GM19455 (cell line): ENCODE measurements around the gene GNPAT.
A peak's percentile ranks its signal among the peaks of the same experiment; 100 is the strongest.
"Not testable (repeated sequence)": the region's sequence is repeated elsewhere in the genome, so short reads cannot be mapped to it uniquely, and the experiment has no call there.

Experiments
- ATAC-seq: cut with Tn5 transposase; IDR thresholded peaks from one replicate; pipeline ENCODE4 v1.9.1; 2021; ENCODE audit not compliant: unreplicated experiment

GNPAT gene

DNA sequence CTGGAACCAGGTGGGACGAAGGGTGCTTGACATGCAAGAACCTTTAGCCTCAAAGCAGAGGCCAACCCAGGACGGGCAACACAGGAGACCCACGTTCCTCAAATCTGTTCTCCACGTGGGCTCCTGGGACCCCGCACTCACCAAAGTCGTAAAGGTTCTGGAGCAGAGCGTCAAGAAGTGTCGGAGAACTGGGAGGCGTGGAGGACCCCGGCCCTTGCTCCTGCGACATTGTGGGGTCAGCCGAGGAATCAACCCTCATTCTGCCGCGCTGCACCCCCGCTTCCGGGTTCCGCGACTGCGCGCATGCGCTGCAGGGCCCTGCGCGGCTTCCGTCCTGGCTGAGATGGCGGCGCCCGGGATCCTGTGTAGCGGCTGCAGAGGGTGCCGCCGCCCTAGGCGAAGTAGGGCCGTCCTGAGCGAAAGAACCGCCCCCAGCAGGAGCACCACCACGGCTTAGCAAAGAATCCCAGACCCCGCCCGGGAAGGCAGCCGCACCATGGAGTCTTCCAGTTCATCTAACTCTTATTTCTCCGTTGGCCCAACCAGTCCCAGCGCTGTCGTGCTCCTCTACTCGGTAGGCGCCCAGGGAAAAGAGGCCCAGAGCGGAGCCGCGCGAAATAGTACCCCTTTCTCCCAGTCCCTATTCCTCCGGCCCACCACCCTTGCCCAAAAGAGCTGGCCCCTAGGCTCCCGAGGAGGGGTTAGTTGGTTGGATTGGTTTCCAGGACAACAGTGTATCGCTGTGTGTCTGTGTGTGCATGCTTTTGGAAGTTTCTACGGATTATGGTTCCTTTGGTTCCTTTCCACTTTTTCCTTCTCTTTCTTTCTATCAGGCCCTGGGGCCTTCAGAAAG is at the start of gene GNPAT:
GNPAT (plus strand) TSS at position 330 of the 853 bp plus-strand sequence; CDS start at position 497, 167 bp downstream.
- peak; percentile 92 for ATAC-seq

DNA sequence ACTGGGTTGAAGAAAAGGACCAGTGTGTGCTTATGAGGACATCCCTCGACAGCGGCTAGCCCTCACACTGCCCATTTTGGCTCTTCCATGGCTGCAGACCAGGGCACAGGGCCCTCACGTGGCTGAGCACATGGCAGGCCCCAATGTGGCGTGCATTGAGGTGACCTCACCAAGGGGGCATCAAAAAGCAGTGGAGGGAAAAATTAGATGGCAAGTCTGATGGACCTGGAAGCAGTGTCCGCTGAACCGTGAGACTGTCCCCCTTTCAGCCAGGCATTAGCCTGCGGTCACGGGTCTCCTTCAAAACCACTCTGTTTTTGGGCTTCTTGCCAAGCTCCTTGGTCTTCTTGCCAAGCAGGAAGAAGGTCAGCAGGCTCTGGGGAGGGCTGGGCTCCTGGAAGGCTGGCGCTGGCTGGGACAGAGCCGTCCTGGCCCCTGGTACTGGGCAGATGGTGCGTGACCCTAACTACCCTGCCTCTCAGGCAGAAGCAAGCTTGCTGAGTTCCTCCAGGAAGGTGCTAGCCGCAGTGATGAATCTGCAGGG is 48.3 kb upstream of the GNPAT start:
- ATAC-seq = no peak

DNA sequence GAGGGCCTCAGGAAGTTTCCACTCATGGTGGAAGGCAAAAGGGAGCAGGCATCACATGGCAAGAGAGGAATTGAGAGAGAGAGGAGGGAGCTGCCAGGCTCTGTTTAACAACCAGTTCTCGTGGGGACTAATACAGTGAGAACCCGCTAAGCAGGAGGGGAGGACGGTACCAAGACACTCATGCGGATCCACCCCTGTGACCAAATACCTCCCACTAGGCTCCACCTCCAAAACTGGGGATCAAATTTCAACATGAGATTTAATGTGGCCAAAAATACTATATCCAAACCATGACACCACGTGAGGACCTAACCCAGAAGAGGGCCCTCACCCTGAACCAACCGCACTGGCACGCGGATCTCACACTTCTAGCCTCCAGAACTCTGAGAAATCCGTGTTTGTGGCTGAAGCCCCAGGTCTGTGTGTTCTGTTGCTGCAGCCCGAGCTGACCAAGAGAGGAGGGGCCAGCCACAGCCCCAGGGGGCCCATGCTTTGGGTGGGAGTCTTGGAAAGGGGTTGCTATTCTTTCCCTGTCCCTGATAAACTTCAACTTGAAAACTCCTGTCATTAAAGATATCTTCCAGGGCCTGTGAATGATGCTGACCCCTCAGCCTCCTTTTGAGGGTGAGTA is 47.2 kb upstream of the GNPAT start:
- ATAC-seq = no peak

DNA sequence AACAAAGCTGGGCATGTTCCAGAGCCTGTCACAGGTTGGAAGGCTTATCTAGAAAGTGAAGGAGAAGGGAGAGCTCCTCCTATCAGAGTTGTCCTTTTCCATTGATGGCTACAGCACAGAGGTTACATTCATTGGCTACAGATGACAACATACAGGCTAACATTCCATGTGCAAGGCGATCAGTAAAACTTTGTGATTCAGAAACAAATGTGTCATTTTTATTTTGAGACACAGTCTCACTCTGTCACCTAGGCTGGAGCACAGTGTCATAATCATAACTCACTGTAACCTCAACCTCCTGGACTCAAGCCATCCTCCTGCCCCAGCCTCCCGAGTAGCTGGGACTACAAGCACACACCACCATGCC is 46.6 kb upstream of the GNPAT start:
- ATAC-seq = no peak

DNA sequence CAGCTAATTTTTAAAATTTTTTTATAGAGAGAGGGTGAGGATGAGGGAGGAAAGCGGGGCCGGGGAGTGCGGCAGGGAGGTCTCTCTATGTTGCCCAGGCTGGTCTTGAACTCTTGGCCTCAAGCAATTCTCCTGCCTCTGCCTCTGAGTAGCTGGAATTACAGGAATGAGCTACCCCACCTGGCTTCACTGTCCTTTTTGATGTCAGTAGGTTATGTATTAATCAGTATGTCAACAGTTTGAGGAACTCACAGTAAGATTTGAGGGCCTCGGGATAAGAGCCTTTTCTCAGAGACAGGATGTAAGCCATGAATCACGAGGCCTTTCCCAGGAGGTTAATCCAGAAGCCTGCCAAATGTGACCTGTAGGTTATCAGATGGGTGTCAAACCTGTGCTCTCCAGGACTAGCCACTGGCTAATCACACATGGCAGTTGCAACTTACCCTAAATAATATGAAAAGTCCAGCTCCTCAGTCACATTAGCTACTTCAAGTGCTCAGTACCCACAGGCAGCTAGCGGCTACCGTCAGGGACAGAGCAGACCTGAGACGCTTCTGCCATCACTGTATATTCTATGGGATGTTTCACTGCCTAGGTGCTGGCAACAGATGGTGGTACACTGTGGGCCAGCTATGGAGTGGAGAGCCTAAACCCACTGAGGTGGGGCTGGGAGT is 46.0 kb upstream of the GNPAT start:
- no peak for ATAC-seq

DNA sequence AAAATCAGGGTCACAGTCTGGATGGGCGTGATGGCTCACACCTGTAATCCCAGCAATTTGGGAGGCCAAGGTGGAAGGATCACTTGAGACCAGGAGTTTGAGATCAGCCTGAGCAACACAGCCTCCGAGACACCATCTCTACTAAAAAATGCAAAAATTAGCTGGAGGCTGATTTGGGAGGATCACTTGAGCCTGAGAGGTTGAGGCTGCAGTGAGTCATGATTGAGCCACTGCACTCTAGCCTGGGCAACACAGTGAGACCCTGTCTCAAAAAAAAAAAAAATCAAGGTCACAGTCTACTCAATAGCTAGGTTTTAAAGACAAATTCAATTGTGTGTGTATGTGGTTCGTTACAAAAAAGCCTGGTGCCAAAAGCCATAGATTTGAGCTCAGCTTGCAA is 44.7 kb upstream of the GNPAT start:
- no peak for ATAC-seq

DNA sequence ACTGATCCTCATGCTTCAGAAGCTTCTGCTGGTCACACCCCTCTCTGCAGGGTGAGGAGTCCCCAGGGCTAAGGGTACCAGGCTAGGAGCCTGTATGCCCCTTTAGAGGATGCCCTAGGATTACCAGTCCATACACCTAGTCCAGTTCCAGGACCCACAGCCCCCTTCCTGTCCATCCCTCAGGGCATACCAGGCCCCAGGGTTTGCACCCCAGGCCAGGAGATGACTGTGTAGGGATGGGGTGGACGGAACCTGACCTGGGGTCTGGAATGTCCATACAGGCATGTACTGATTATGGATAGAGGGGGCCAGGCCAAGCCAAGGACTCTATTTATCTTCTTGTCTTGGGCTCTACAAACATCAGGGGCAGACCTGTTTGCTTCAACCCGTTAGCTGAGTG is 44.3 kb upstream of the GNPAT start:
- ATAC-seq = no peak

DNA sequence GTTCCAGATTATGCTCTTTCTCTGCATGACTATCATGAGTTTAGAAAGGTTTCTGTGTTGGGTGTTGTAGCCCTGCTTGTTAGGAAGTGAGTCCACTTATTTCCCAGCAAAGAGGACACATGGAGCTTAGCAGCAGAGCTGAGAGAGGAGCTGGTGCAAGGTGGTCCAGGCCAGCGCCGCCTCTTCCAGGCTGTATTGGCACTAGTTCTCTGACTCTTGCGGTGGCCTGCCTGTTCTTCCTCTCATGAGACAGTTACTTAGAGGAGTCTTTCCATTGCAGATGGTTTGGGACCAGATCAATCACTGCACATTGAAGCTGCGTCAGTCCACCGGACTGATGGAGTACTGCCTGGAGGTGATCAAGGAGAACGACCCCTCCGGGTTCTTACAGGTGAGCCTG is 41.1 kb upstream of the GNPAT start:
- no peak for ATAC-seq

DNA sequence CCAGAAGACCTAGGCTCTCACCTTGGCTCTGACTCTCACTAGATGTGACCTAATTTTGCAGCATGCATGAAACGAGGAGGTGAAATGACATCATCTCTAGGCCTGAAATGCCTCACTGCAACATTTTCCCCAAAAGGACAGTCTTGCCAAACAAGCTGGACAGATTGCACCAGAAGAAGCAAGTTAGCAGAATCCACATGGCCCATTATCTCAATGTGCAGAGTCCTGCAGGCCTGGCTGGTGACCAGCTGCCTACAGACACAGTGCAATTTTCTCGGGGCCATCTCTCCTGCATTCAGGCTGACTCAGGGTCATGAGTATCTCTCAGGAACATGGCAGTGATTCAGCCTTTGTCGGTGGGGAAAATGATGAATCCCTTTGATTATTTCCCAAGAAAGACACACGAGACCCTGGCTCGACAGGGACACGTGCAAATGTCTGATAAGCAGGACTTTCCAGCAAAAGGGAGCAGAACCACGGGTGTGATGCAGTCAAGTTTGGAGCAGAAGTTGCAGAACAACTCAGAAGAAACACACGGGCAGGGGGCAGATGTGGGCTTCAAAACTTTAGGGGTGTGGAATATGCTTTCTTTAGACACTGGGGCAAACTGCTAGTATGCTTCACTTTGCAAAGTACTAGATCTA is 40.5 kb upstream of the GNPAT start:
- no peak for ATAC-seq

DNA sequence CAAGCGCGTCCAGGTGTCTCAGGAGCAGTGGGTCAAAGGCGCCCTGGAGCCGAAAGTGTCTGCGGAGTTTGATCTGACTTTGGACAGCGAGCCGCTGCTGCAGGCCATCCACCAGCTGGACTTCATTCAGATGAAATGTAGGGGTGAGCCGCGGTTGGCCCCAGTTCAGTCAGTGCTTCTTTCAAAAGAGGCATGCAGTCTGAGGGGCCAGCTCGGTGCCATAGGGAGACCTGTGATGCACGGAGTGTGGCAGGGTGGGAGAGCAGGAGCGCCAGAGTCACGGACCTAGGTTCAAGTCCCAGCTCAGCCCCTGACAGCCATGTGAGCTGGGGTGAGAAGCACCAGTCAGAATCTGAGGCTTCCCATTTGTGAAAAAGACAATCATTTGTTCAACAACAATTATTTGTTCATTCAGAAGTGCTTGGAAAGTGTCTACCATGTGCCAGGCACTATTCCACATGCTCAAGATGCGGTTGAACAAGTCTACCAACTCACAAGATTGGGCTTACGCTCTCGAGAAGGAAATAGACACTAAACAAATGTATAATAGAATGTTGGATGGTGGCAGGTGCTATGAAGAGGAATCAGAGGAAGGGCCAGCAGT is 39.5 kb upstream of the GNPAT start:
- ATAC-seq = no peak

DNA sequence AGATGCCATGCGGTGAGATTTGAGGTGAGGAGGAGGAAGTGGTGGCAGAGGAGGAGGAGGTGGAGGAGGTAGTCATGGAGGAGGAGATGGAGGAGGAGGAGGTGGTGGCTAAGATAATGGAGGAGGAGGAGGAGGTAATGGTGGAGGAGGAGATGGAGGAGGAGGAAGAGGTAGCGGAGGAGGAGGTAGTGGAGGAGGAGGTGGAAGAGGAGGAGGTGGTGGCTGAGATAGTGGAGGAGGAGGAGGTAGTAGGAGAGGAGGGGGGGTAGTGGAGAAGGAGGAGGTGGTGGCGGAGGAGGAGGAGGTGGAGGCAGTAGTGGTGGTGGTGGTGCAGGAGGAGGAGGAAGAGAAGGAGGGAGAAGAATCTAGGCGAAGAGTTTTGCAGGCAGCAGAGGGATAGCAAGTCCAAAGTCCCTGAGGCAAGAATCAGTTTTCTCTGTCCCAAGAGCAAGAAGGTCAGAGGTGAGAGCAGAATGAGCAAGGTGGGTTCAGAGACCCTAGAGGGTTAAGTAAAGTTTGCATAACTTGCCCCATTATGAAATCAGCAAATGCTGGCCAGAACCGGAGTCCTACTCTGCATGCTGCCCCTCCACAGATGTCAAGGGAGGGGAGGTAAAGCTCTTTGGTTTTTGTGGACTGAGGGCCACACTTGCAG is 38.9 kb upstream of the GNPAT start:
- ATAC-seq = no peak

DNA sequence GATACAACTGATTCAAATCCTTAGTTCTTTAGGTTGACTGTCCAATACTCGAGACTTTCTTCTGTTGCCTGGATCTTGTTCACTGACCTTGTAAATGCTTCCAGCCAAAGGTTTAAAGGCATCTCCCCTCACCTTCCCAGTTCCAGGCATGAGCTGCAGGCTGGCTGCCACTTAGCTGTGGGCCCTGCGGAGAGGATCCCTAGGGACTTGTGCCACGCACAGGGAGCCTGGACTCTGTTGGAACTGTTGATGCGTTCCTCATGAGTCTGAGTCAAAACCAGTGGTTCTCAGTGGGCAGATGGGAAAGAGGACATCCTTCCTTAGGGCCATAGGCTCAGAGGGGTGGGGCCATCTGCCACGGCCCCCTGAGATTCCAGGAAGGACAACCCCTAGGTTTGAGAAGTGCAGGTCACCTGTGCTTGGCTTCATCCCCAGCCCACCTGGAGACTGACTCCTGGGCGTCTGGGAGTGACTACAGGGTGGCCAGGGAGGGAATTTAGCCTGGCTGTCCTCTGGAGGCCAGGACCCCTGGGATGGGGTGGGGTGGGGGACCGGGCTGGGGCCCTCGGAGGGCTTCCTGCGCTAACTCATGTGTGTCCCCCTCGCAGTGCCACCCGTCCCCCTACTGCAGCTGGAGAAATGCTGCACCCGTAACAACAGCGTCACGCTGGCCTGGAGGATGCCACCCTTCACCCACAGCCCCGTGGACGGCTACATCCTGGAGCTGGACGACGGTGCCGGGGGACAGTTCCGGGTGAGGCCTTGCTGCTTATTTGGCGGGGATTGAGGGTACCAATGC is 37.6 kb upstream of the GNPAT start:
- no peak for ATAC-seq

DNA sequence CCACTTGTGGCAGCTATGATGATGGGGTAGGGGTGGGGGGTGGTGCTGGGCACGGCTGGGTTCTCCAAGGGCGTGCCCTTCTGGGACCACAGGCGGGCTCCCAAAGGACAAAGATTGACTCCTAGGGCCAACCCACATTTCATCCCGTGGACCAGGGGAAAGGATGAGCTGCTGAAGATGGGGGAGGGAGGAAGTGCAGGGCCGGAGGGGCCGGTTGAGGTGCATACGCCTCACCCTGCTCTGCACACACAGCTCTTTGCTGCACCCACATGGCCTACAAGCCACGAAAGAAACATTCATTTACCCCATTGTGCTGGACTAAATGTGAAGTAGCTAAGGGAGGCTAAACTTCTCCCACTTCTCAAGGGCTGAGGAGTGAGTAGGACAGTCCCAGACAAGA is 34.2 kb upstream of the GNPAT start:
- ATAC-seq = no peak

DNA sequence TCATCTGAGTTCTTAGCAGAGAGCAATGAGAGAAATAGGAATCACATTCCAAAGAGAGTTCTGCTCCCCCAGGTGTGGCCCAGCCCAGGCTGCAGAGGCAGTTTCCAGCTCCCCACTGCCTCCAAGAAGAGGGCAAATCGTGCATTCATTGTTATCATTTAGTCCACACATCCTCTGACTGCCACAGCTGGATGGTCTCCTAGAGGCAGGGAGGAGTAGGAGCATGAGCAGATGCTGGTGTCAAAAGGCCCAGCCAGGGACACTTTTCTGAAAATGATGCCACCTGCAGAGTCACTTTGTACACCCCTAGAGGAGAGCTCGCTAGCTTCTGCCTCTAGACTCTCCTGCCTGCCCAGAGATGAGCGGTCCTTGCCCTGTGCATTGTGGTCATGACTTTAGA is 33.6 kb upstream of the GNPAT start:
- no peak for ATAC-seq

DNA sequence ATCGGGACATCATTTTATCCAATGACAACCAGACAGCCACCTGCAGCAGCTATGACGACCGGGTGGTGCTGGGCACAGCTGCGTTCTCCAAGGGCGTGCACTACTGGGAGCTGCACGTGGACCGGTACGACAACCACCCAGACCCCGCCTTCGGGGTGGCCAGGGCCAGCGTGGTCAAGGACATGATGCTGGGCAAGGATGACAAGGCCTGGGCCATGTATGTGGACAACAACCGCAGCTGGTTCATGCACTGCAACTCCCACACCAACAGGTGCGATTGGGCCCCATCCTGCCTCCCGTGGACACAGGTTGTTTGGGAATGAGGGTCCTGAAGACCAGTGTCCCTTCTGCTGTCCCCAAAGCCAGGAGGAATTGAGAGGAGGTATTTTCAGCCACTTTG is 32.0 kb upstream of the GNPAT start:
- ATAC-seq = no peak

DNA sequence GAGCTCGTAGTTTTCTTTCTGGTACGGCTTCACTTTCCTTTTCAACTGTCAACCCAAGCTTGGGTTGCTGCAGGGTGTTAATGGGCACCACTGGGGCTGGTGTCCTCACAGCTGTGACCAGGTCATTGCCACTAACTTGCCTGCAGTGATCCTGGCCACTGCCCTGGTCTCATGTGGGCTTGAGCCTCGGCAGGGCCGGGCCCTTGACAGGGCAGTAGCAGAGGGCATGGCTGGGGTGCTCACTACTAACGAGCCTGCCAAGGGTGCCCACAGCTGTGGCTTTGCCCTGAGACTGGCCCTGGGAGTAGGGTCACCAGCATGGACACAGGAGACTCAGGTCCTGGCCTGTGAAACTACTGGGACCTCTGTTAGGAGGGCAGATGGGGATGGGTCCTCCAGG is 31.5 kb upstream of the GNPAT start:
- ATAC-seq = no peak

DNA sequence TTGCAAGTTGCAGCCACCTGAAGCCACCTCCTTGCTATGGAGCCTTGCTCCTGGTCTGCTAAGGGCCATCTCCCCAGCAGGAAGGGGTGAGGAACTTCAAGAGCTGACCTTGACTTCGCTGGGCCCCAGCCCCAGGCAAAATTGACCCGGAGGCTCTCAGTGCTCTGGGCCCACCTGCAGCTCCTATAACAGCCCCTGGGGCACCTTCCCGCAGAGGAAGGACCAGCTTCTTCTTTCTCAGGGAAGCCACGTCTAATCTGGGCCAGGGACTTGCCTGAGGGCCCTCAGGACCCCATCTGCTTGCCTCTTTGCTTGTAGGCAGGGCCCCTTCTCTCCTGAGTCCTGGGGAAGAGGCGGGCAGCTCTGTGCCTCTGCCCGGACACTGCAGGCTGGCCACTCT is 30.9 kb upstream of the GNPAT start:
- ATAC-seq = no peak

DNA sequence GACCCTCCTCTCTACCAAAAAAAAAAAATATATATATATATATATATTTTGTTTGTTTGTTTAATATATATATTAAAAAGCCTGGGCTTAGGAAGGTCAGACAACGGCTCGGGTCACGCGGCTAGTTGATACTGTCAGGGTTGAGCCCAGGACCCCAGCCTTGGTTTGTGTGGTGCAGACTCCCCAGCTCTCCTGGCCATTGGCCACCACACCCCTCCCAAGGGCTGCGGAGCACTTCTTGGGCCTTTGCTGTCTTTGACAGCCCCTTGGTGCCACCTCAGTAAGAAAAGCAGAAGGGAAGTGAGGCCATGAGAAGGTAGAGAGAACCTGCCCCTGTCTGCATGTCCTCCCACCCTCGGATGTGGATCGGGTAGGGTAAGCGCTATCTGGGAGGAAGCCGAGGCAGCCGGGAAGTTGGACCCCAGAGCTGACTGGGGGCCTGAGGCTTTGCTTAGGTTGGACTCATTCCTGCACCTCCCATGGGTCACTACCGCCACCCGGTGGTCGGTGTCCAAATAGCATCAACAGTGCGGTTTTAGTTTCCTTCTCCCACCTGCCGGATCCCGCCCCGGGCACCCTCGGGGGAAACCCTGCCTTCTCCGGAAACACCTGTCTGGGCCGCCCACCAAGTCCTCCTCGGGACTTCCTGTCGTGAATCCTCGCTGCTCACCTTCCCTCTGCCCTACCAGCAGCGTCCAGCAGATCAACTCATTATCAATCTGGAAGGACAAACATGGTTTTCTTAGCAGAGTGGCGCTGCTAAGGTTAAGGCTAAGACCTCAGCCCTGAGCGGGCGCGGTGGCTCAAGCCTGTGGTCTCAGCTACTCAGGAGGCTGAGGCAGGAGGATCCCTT is 29.8 kb upstream of the GNPAT start:
- ATAC-seq = peak; percentile 85

DNA sequence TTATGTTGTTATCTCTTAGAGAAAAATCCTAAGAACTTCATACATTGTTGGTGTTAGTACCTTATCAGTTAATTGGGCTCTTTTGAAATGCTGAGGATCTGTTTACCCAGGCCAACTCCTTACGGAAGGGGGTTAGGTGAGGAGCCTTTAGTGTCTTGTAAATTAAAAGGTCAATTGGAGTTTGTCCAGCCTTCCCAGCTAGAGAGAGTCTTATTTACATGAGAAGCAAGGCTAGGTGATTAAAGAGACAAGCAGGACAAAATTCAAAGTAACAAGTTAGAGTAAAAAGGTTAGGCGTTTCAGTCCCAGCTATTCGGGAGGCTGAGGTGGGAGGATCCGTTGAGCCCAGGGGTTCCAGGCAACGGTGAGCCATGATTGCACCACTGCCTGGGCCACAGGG is 28.7 kb upstream of the GNPAT start:
- not testable (repeated sequence) for ATAC-seq
